ENCODE measurements around the gene GPSM1. TPM values are rescaled to one million over a fixed set of nuclear protein-coding genes. Genes with fewer than 3 reads are reported as not detected.

The GPSM1 gene
- total RNA-seq, 1 donor from 2014 or later, result 82.2 TPM

DNA sequence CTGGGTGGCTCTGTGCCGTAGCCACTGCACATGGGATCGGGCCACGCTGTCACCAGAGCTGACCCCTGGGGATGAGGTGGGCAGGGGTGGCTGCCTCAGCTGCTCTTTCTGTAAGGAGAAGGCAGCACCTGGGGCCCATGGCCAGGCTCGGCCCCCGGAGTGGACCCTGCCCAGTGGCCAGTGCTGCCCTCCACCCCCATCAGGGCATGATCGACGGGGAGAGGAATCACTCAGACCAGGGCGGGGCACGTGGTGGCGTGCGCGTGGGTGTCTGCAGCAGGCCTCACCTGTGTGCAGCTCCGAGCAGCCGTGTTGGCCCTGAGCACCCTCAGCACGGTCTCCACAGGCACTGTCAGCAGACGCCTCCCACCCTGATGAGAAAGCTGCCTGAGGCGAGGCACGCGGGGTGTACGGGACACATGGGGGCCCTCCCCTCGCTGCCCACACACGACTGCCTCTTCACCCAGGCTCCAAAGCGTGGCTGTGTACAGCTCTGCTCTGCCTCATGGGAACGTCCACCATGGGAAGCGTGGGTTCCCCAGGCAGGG lies 54.7 kb downstream of the GPSM1 start:
- H3K27ac Mint-ChIP-seq, result no peak overlapping the region
- H3K4me3 Mint-ChIP-seq (ENCODE audit: low read depth), result no peak overlapping the region
- no peak for DNase-seq (ENCODE audit: low spot score, unreplicated experiment)
- H3K9me3 Mint-ChIP-seq (ENCODE audit: low read depth), result no peaks in the 10 kb centered on the region
- TF ChIP-seq, protein P1, sequence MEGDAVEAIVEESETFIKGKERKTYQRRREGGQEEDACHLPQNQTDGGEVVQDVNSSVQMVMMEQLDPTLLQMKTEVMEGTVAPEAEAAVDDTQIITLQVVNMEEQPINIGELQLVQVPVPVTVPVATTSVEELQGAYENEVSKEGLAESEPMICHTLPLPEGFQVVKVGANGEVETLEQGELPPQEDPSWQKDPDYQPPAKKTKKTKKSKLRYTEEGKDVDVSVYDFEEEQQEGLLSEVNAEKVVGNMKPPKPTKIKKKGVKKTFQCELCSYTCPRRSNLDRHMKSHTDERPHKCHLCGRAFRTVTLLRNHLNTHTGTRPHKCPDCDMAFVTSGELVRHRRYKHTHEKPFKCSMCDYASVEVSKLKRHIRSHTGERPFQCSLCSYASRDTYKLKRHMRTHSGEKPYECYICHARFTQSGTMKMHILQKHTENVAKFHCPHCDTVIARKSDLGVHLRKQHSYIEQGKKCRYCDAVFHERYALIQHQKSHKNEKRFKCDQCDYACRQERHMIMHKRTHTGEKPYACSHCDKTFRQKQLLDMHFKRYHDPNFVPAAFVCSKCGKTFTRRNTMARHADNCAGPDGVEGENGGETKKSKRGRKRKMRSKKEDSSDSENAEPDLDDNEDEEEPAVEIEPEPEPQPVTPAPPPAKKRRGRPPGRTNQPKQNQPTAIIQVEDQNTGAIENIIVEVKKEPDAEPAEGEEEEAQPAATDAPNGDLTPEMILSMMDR (IDR thresholded peaks at IDR 0.05; ENCODE audit: unreplicated experiment), result no peak
- H3K27me3 Mint-ChIP-seq, result no peaks in the 10 kb centered on the region
- no peaks in the 10 kb centered on the region for H3K4me1 Mint-ChIP-seq (ENCODE audit: low read depth)
- peaks cover 11% of the 10 kb centered on the region for H3K36me3 Mint-ChIP-seq (ENCODE audit: insufficient read depth)

DNA sequence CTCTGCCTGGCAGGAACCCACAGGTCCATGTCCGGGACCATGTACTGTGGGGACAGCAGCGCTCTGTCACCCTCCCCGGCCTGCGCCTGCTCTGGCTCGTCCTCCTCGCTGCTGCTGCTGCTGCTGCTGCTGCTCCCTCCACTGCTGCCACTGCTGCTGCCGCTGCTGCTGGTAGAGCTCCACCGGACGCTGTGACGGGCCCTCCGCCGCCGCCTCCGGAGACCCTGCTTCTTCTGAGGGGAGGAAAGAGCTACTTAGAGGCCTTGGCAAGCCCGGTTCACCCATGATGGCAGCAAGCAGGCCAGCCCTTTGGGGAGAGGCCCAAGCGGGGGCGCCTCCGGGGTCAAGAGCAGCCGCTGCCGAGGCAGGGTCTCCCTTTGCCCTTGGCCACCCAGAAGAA lies 56.1 kb downstream of the GPSM1 start:
- Mint-ChIP-seq H3K4me1 (ENCODE audit: low read depth) (no peaks in the 10 kb centered on the region), H3K9me3 (ENCODE audit: low read depth) (no peaks in the 10 kb centered on the region), H3K27ac (no peak overlapping the region), H3K27me3 (no peaks in the 10 kb centered on the region), H3K36me3 (ENCODE audit: insufficient read depth) (peaks cover 15% of the 10 kb centered on the region), H3K4me3 (ENCODE audit: low read depth) (no peak overlapping the region)
- TF ChIP-seq, protein P1 (IDR thresholded peaks at IDR 0.05; ENCODE audit: unreplicated experiment), result no peak
- no peak for DNase-seq (ENCODE audit: low spot score, unreplicated experiment)

DNA sequence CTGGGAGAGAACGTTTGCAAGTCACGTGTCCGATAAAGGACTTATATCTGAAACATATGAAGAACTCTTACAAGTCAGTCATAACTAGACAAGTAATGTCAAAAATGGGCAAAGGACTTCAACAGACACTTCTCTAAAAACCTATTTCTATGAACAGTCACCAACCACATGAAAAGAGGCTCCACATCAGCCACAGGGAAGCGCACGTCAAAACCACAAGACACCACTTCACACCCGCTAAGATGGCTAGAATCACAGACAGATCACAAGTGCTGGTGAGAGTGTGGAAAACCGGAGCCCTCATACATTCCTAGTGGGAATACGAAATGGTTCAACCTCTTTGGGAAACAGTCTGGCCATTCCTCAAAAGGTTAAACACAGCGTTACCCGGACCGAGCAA lies 57.7 kb downstream of the GPSM1 start:
- no peak overlapping the region for H3K27ac Mint-ChIP-seq
- DNase-seq (ENCODE audit: low spot score, unreplicated experiment), result no peak
- peaks cover 18% of the 10 kb centered on the region for H3K36me3 Mint-ChIP-seq (ENCODE audit: insufficient read depth)
- H3K9me3 Mint-ChIP-seq (ENCODE audit: low read depth), result no peaks in the 10 kb centered on the region
- H3K4me3 Mint-ChIP-seq (ENCODE audit: low read depth), result no peak overlapping the region
- TF ChIP-seq, protein P1 (IDR thresholded peaks at IDR 0.05; ENCODE audit: unreplicated experiment), result no peak
- no peaks in the 10 kb centered on the region for H3K27me3 Mint-ChIP-seq
- no peaks in the 10 kb centered on the region for H3K4me1 Mint-ChIP-seq (ENCODE audit: low read depth)

DNA sequence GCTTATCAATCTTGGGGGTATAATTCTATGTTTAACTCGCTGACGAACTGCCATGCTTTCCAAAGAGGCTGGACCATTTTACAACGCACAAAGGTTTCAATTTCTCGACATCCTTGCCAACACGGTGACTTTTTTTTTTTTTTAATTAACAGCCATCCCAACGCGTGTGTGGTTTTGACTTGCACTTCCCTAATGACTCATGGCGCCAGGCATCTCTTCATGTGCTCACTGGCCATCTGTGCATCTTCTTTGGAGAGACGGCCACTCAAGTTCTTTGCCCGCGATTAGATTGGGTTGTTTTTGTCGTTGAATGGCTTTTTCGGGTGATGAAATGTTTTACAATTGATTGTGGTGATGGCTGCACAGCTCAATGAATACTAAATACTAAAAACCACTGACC lies 58.7 kb downstream of the GPSM1 start:
- no peak for DNase-seq (ENCODE audit: low spot score, unreplicated experiment)
- Mint-ChIP-seq H3K27ac (no peak overlapping the region), H3K9me3 (ENCODE audit: low read depth) (no peaks in the 10 kb centered on the region), H3K4me3 (ENCODE audit: low read depth) (no peak overlapping the region), H3K4me1 (ENCODE audit: low read depth) (no peaks in the 10 kb centered on the region), H3K36me3 (ENCODE audit: insufficient read depth) (peaks cover 18% of the 10 kb centered on the region), H3K27me3 (no peaks in the 10 kb centered on the region)
- TF ChIP-seq, protein P1 (IDR thresholded peaks at IDR 0.05; ENCODE audit: unreplicated experiment), result no peak

DNA sequence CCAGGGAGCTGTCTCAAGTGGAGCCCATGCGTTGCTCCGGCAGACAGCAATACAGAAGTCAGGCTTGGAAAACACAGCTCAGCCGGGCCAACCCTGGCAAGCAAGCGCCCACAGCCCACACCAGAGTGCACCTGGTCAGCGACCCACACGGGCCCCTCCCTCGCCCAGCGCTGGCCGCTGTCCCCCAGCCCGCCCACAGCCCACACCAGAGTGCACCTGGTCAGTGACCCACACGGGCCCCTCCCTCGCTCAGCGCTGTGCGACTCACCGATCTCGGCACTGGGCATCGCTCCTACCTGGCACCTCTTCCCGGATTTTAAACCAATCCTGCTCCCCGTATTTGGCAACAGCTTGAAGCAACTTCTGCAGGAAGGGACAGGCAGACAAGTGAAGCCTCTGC lies 59.9 kb downstream of the GPSM1 start:
- Mint-ChIP-seq H3K9me3 (ENCODE audit: low read depth) (no peaks in the 10 kb centered on the region), H3K4me3 (ENCODE audit: low read depth) (no peak overlapping the region), H3K27me3 (no peaks in the 10 kb centered on the region), H3K4me1 (ENCODE audit: low read depth) (no peaks in the 10 kb centered on the region), H3K36me3 (ENCODE audit: insufficient read depth) (peaks cover 22% of the 10 kb centered on the region), H3K27ac (no peak overlapping the region)
- TF ChIP-seq, protein P1 (IDR thresholded peaks at IDR 0.05; ENCODE audit: unreplicated experiment), result no peak
- no peak for DNase-seq (ENCODE audit: low spot score, unreplicated experiment)

Measured in progenitor cell of endocrine pancreas (in vitro differentiated cells).